Esophagus (tissue), 2 donors: ENCODE data around the gene CRYBG3. TPM values are rescaled to one million over a fixed set of nuclear protein-coding genes. Genes with fewer than 3 reads are reported as not detected.
A peak's percentile ranks its signal among the peaks of the same experiment; 100 is the strongest.

Source experiments
- H3K27ac ChIP-seq, 2 donors: one replicate each; pipeline ENCODE4 v1.5.1; 2013; ENCODE audit warnings: low read depth in 2 of 2, mild to moderate bottlenecking in 2 of 2, inconsistent platforms in 1 of 2, low read length in 1 of 2, moderate library complexity in 1 of 2
- H3K27me3 ChIP-seq, 2 donors: one replicate each; pipeline ENCODE4 v1.6.1; 2013; ENCODE audit warnings: low read length in 2 of 2, control low read depth in 1 of 2, mild to moderate bottlenecking in 1 of 2; ENCODE audit not compliant: insufficient read depth in 2 of 2, control insufficient read depth in 1 of 2
- H3K36me3 ChIP-seq, 2 donors: one replicate each; pipeline ENCODE4 v1.6.1; 2013; ENCODE audit warnings: low read length in 1 of 2; ENCODE audit not compliant: control insufficient read depth in 2 of 2, insufficient read depth in 2 of 2
- H3K4me1 ChIP-seq, 2 donors: one replicate each; pipeline ENCODE4 v1.6.1; 2013; ENCODE audit warnings: low read length in 1 of 2; ENCODE audit not compliant: control insufficient read depth in 2 of 2, insufficient read depth in 2 of 2
- H3K4me3 ChIP-seq, 2 donors: one replicate each; pipeline ENCODE4 v1.5.1; 2013; ENCODE audit warnings: low read length in 2 of 2, mild to moderate bottlenecking in 2 of 2, low read depth in 1 of 2, moderate library complexity in 1 of 2
- H3K9me3 ChIP-seq, 2 donors: one replicate each; pipeline ENCODE4 v1.6.1; 2013; ENCODE audit warnings: mild to moderate bottlenecking in 2 of 2, low read depth in 1 of 2, low read length in 1 of 2, moderate library complexity in 1 of 2; ENCODE audit not compliant: control insufficient read depth in 2 of 2, insufficient read depth in 1 of 2
- WGBS, 2 donors: extraction: QIAGEN DNeasy Blood & Tissue Kit; methylation state at CpG; one replicate each; pipeline ENCODE4 v1.1.7; 2013; 5-methylcytosine and 5-hydroxymethylcytosine counted together
- polyA plus RNA-seq, 2 donors: library from polyadenylated mRNA; stranded (reverse); fragments of 200-250 nt; gene quantifications; one replicate each; pipeline ENCODE4 v1.2.3, GENCODE V29; 2013
- donor health status: healthy with polysubstance abuse.
- donor health status: Bipolar disorder and iron deficiency.

CRYBG3 gene
- polyA plus RNA-seq, 2 donors = 5.0 to 10.0 TPM

- Histone ChIP-seq H3K36me3 (no peaks in the 10 kb centered on the region), H3K27ac (no peak overlapping the region)
- WGBS, 2 donors = 66 to 76% methylated on average over 2 of the region's 2 CpGs
Measured at GRCh38 chr3:97884586-97885123, 62.8 kb downstream of the CRYBG3 start.

GRCh38 chr3:97885931-97886824 lies 64.4 kb downstream of the CRYBG3 start:
- Histone ChIP-seq H3K9me3 (no peaks in the 10 kb centered on the region), H3K27me3 (no peaks in the 10 kb centered on the region), H3K4me1 (peaks cover 0 to 3% of the 10 kb centered on the region in 2 donors), H3K36me3 (no peaks in the 10 kb centered on the region), H3K4me3 (no peak overlapping the region), H3K27ac (no peak overlapping the region)
- 63 to 74% methylated on average over 3 of the region's 3 CpGs for WGBS, 2 donors

More at GRCh38 chr3:97884586-97885123, 62.8 kb downstream of the CRYBG3 start:
- Histone ChIP-seq H3K9me3 (no peaks in the 10 kb centered on the region), H3K27me3 (no peaks in the 10 kb centered on the region), H3K4me1 (peaks cover 0 to 3% of the 10 kb centered on the region in 2 donors), H3K4me3 (no peak overlapping the region)

- no peak overlapping the region for H3K4me3 ChIP-seq
- no peaks in the 10 kb centered on the region for H3K9me3 ChIP-seq
- no peaks in the 10 kb centered on the region for H3K27me3 ChIP-seq
- no peaks in the 10 kb centered on the region for H3K4me1 ChIP-seq
- WGBS, 2 donors = 93 to 94% methylated on average over 3 of the region's 3 CpGs
- no peak overlapping the region for H3K27ac ChIP-seq
- peaks cover 0 to under 1% of the 10 kb centered on the region in 2 donors for H3K36me3 ChIP-seq
Measured at GRCh38 chr3:97889814-97890213, 68.0 kb downstream of the CRYBG3 start.

- Histone ChIP-seq H3K36me3 (peaks cover 0 to 4% of the 10 kb centered on the region in 2 donors), H3K27ac (no peak overlapping the region), H3K4me1 (no peaks in the 10 kb centered on the region), H3K4me3 (no peak overlapping the region), H3K9me3 (no peaks in the 10 kb centered on the region), H3K27me3 (no peaks in the 10 kb centered on the region)
- WGBS, 2 donors = 88 to 89% methylated on average over 1 of the region's 1 CpG
Measured at GRCh38 chr3:97892852-97893251, 71.0 kb downstream of the CRYBG3 start.

DNA sequence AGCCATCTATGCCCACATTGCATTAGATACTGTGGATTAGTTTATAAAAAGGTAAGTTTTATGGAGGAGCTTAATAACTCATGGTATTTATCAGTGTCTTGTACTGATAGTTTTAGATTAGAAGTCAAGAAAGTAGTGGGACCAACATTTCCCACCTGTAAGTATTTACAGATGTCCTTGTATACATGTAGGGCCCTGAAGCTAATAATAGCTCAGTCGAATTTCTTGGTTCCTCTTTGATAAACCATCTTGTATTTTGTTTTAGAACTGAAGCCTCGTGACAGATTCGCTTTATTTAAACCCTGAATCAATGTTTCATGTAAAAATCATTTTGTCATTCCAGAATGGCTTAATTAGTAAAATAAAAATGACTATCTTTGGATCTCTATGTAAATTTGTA lies 73.4 kb downstream of the CRYBG3 start:
- Histone ChIP-seq H3K27ac (no peak overlapping the region), H3K4me3 (no peak overlapping the region), H3K4me1 (no peaks in the 10 kb centered on the region), H3K9me3 (no peaks in the 10 kb centered on the region), H3K27me3 (no peaks in the 10 kb centered on the region), H3K36me3 (peaks cover 0 to 4% of the 10 kb centered on the region in 2 donors)
- 87 to 92% methylated on average over 3 of the region's 3 CpGs for WGBS, 2 donors

- WGBS, 2 donors = 95 to 98% methylated on average over 1 of the region's 1 CpG
Measured at GRCh38 chr3:97896129-97896528, 74.3 kb downstream of the CRYBG3 start.

DNA sequence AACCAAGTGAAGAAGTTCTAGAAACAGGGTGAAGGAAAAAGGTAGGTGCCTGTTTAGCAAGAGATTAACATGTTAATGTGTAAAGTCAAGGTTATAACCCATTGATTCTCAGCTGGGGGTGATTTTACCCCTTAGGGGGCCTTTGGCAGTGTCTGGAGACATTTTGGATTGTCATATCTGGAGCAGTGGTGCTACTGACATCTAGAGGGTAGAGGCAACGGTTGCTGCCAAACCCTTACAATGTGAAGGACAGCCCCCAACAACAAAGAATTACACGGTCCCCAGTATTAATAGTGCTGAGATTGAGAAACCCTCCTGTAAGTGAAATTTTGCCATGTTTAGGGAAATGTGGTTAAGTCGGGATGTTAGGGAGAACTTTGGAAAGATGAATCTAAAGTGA lies 74.7 kb downstream of the CRYBG3 start:
- Histone ChIP-seq H3K27ac (no peak overlapping the region), H3K36me3 (peaks cover 0 to 4% of the 10 kb centered on the region in 2 donors), H3K4me1 (no peaks in the 10 kb centered on the region)

More at GRCh38 chr3:97896129-97896528, 74.3 kb downstream of the CRYBG3 start:
- Histone ChIP-seq H3K4me3 (no peak overlapping the region), H3K27me3 (no peaks in the 10 kb centered on the region), H3K9me3 (no peaks in the 10 kb centered on the region), H3K27ac (no peak overlapping the region), H3K36me3 (peaks cover 0 to 4% of the 10 kb centered on the region in 2 donors), H3K4me1 (no peaks in the 10 kb centered on the region)

DNA sequence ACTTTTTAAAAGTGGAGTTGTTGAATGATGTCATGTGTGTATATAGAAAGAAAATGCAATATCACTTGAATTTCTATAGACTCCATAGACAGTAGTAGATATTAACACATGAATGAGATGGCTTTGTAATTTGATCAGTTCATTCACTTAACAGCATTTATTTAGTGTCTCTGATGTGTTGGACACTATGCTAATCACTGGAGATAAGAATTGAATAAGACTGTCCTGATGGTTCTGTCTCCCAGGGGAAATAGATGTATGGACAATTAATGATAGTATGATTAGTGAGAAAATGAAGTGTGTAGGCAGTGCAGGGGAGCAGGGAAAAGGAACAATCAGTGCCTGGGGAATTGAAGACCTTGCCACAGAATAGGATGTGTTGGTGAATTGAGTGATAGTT lies 77.5 kb downstream of the CRYBG3 start:
- Histone ChIP-seq H3K27ac (no peak overlapping the region), H3K4me1 (no peaks in the 10 kb centered on the region), H3K4me3 (no peak overlapping the region), H3K9me3 (no peaks in the 10 kb centered on the region), H3K36me3 (peaks cover 0 to 4% of the 10 kb centered on the region in 2 donors), H3K27me3 (no peaks in the 10 kb centered on the region)

More for the DNA sequence above, 74.7 kb downstream of the CRYBG3 start:
- no peaks in the 10 kb centered on the region for H3K27me3 ChIP-seq
- no peak overlapping the region for H3K4me3 ChIP-seq
- 89% methylated on average over 3 of the region's 3 CpGs for WGBS, 2 donors
- H3K9me3 ChIP-seq = no peaks in the 10 kb centered on the region

DNA sequence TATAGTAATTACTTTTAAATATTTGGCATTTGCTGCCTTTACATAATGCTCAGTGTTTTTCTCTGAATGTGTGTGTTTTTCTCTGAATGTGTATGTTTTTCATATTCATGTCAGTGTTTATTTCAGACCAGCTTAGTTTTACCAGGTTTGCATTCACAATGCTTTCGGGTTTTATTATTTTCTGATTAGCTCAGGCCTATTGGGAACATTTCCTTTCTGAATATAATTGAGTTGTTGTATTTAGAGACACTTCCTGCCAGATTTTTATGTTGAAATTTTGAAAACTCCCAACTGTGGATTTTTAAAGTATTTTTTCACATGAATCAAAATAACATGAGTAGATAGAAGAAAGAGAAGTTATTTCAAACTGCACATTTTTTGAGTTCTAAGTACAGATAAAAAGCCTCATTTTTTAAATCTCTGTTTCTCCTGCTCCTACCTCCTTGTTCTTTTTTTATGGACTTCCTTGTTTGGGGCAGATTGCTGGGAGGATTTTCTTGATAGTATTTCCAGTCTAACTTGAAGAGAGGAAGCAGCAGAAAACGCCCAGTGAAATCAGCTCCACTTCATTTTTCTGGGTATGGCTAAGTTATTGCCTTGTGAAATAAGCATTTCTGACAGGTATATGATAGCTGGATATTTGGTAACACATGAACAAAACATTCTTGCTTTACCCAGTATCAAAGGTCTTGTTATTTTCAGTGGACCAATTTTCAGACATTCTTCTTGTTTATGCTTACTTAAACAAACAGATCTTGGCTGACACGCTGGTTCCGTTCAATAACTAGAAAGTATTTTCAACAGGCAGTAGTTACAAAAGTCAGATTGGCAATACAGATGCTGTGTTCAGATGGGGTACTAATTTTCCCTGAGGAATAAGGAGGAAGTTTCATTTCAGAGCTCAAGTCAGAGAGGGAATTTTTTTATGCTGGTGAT lies 79.8 kb downstream of the CRYBG3 start:
- Histone ChIP-seq H3K4me3 (no peak overlapping the region), H3K27me3 (no peaks in the 10 kb centered on the region), H3K36me3 (no peaks in the 10 kb centered on the region), H3K27ac (peak overlapping the region; percentile 13 to 63), H3K9me3 (no peaks in the 10 kb centered on the region), H3K4me1 (no peaks in the 10 kb centered on the region)
- 48 to 50% methylated on average over 4 of the region's 4 CpGs for WGBS, 2 donors
